OCI-LY1 (cell line): ENCODE results near the gene CCDC85C.

ENCODE experiments used
- CTCF ChIP-seq: fragments of 200-600 bp; sonication (generic), shearing (Covaris generic); IDR thresholded peaks from 2 replicates; pipeline ENCODE4 v1.5.1; 2017; ENCODE audit warnings: mild to moderate bottlenecking, antibody characterized with exemption, low read length, moderate library complexity, mixed read lengths
- EZH2 ChIP-seq: fragments of 200-600 bp; sonication (generic), shearing (Covaris generic); IDR thresholded peaks from 2 replicates; pipeline ENCODE4 v1.8.0; 2017; ENCODE audit warnings: borderline replicate concordance, mixed run types, mild to moderate bottlenecking, antibody characterized with exemption, low read length, moderate library complexity, mixed read lengths

- TF ChIP-seq CTCF (no peak), EZH2 (no peak)
Observed at GRCh38 chr14:99603471-99604277, at the start of gene CCDC85C.
